CD14-positive monocyte (primary cell): ENCODE data around the gene CHID1. TPM values are rescaled to one million over a fixed set of nuclear protein-coding genes. Genes with fewer than 3 reads are reported as not detected.

Experiments used
- DNase-seq, 3 donors: peaks; one replicate each; pipeline ENCODE4 v3.0.0-alpha.2; 2011 to 2022
- H2AFZ ChIP-seq: 2 replicates; pipeline ENCODE4 v1.6.0; 2012; ENCODE audit warnings: mild to moderate bottlenecking, low read depth, low read length, inconsistent platforms; ENCODE audit not compliant: insufficient read depth, poor library complexity, severe bottlenecking
- H3K27ac ChIP-seq, 2 donors: 1 replicate in 1 of 2; 2 replicates in 1 of 2; pipeline ENCODE4 v1.5.1; 2012 to 2013; ENCODE audit warnings: low read length in 2 of 2, control low read depth in 1 of 2, inconsistent platforms in 1 of 2, low read depth in 1 of 2, mild to moderate bottlenecking in 1 of 2
- H3K27me3 ChIP-seq, 2 donors: one replicate each; pipeline versions ENCODE4 v1.6.0 to v1.6.1; 2011 to 2013; ENCODE audit warnings: low read length in 2 of 2; ENCODE audit not compliant: control insufficient read depth in 2 of 2, insufficient read depth in 2 of 2
- H3K36me3 ChIP-seq, 2 donors: replicated peaks in 1 of 2; 1 replicate in 1 of 2; 2 replicates in 1 of 2; pipeline versions ENCODE4 v1.5.1 to v1.6.1; 2012 to 2013; ENCODE audit warnings: low read length in 2 of 2, control low read depth in 1 of 2, inconsistent platforms in 1 of 2, mild to moderate bottlenecking in 1 of 2; ENCODE audit not compliant: insufficient read depth in 2 of 2, control insufficient read depth in 1 of 2
- H3K4me1 ChIP-seq, 2 donors: 1 replicate in 1 of 2; 2 replicates in 1 of 2; pipeline versions ENCODE4 v1.5.1 to v1.6.1; 2012 to 2013; ENCODE audit warnings: low read length in 2 of 2, control low read depth in 1 of 2, inconsistent platforms in 1 of 2, mild to moderate bottlenecking in 1 of 2, moderate library complexity in 1 of 2; ENCODE audit not compliant: insufficient read depth in 2 of 2, control insufficient read depth in 1 of 2
- H3K4me2 ChIP-seq: replicated peaks from 2 replicates; pipeline ENCODE3; 2012; ENCODE audit warnings: low read length, moderate library complexity, mild to moderate bottlenecking; ENCODE audit not compliant: poor library complexity, severe bottlenecking; ENCODE audit errors: extremely low read depth
- H3K4me3 ChIP-seq, 3 experiments: fragments of 200-600 bp in 1 of 3; sonication (generic) in 1 of 3; replicated peaks in 1 of 3; 1 replicate in 2 of 3; 2 replicates in 1 of 3; pipeline ENCODE4 v1.5.1; 2011 to 2013; ENCODE audit warnings: low read length in 3 of 3, mild to moderate bottlenecking in 3 of 3, control low read depth in 2 of 3, low read depth in 2 of 3, inconsistent platforms in 1 of 3, moderate library complexity in 1 of 3
- H3K79me2 ChIP-seq: 2 replicates; pipeline ENCODE4 v1.6.0; 2012; ENCODE audit warnings: mild to moderate bottlenecking, control low read depth, inconsistent platforms, low read length, moderate library complexity; ENCODE audit not compliant: insufficient read depth
- H3K9ac ChIP-seq: 2 replicates; pipeline ENCODE4 v1.6.0; 2017; ENCODE audit warnings: low read length, mild to moderate bottlenecking; ENCODE audit not compliant: insufficient read depth, poor library complexity, severe bottlenecking
- H3K9me3 ChIP-seq, 2 donors: replicated peaks in 1 of 2; 1 replicate in 1 of 2; 2 replicates in 1 of 2; pipeline versions ENCODE4 v1.5.1 to v1.6.1; 2012 to 2013; ENCODE audit warnings: low read length in 2 of 2, control low read depth in 1 of 2; ENCODE audit not compliant: control insufficient read depth in 1 of 2, insufficient read depth in 1 of 2
- H4K20me1 ChIP-seq: 2 replicates; pipeline ENCODE4 v1.6.0; 2012; ENCODE audit warnings: mild to moderate bottlenecking, low read length, control low read depth, moderate library complexity; ENCODE audit not compliant: insufficient read depth
- H3K27ac Mint-ChIP-seq, 7 donors: one replicate each; pipeline ENCODE4 v1.8.0; 2020; ENCODE audit warnings: mild to moderate bottlenecking in 7 of 7, mixed read lengths in 7 of 7, moderate library complexity in 6 of 7, inconsistent platforms in 2 of 7
- H3K27me3 Mint-ChIP-seq, 3 donors: one replicate each; pipeline ENCODE4 v1.8.0; 2021 to 2022; ENCODE audit warnings: low read depth in 3 of 3, mild to moderate bottlenecking in 3 of 3, mixed read lengths in 3 of 3, moderate library complexity in 3 of 3, inconsistent platforms in 1 of 3
- H3K36me3 Mint-ChIP-seq, 2 donors: one replicate each; pipeline ENCODE4 v1.8.0; 2020; ENCODE audit warnings: mixed read lengths in 2 of 2, inconsistent platforms in 1 of 2, mild to moderate bottlenecking in 1 of 2
- H3K4me1 Mint-ChIP-seq: one replicate; pipeline ENCODE4 v1.8.0; 2020; ENCODE audit warnings: mild to moderate bottlenecking, mixed read lengths
- H3K4me3 Mint-ChIP-seq, 2 donors: one replicate each; pipeline ENCODE4 v1.8.0; 2020; ENCODE audit warnings: mild to moderate bottlenecking in 2 of 2, mixed read lengths in 2 of 2, moderate library complexity in 1 of 2
- H3K9me3 Mint-ChIP-seq, 7 donors: one replicate each; pipeline ENCODE4 v1.8.0; 2020 to 2022; ENCODE audit warnings: mixed read lengths in 7 of 7, mild to moderate bottlenecking in 6 of 7, moderate library complexity in 6 of 7, inconsistent platforms in 2 of 7
- CTCF ChIP-seq: fragments of 200-600 bp; IDR thresholded peaks from one replicate; pipeline ENCODE4 v1.8.0; 2022; ENCODE audit warnings: antibody characterized with exemption, mild to moderate bottlenecking
- WGBS: methylation state at CpG from one replicate; pipeline ENCODE4 v1.1.5; 2013; ENCODE audit warnings: missing lambda C conversion rate; ENCODE audit not compliant: insufficient coverage; 5-methylcytosine and 5-hydroxymethylcytosine counted together
- intact Hi-C, 2 donors: fragments of 100-400 bp; cut with micrococcal nuclease; formaldehyde crosslinking; loops; one replicate each; pipeline versions ENCODE4 v1.15.0 to v1.15.1; 2023
- polyA plus RNA-seq, 3 donors: library from polyadenylated mRNA; depleted of rRNA in 1 of 3; unstranded in 2 of 3; stranded (reverse) in 1 of 3; fragments of 300-500 nt in 2 of 3; fragments of >200 nt in 1 of 3; fragmentation: Illumina TruSeq in 2 of 3; gene quantifications; 1 replicate in 2 of 3; 2 replicates in 1 of 3; pipeline ENCODE4 v1.2.3, GENCODE V29; 2012 to 2021

Gene CHID1
- polyA plus RNA-seq, 3 donors: 23.2 to 45.4 (median 45.0) TPM

- H3K9me3 Mint-ChIP-seq: peaks cover 0 to 2% (median 0%) of the 10 kb centered on the region in 7 donors
- peaks cover 2 to 6% of the 10 kb centered on the region in 2 donors for H3K36me3 Mint-ChIP-seq
- peaks cover 7 to 27% (median 19%) of the 10 kb centered on the region in 3 donors for H3K27me3 Mint-ChIP-seq
- intact Hi-C loops: no loop called here
- no peak overlapping the region for H2AFZ ChIP-seq
- H4K20me1 ChIP-seq: peaks cover 77% of the 10 kb centered on the region
- no peak overlapping the region for H3K4me3 Mint-ChIP-seq
- DNase-seq: no peak
- no peaks in the 10 kb centered on the region for H3K79me2 ChIP-seq
- peaks cover 6% of the 10 kb centered on the region for H3K4me1 Mint-ChIP-seq
- peaks cover 5 to 7% of the 10 kb centered on the region in 2 donors for H3K4me1 ChIP-seq
- no peak overlapping the region for H3K4me2 ChIP-seq
- WGBS: 95% methylated on average over 19 of the region's 27 CpGs
- H3K27ac ChIP-seq: no peak overlapping the region
- peaks cover 2 to 15% of the 10 kb centered on the region in 2 donors for H3K27me3 ChIP-seq
- H3K4me3 ChIP-seq: no peak overlapping the region
- H3K9ac ChIP-seq: no peak overlapping the region
- no peak overlapping the region for H3K27ac Mint-ChIP-seq
- H3K36me3 ChIP-seq: no peaks in the 10 kb centered on the region
- TF ChIP-seq CTCF: no peak
- H3K9me3 ChIP-seq: no peaks in the 10 kb centered on the region
These were observed 56.7 kb downstream of the CHID1 start for GRCh38 chr11:853682-854448.

GRCh38 chr11:852762-853161 is 57.8 kb downstream of the CHID1 start:
- no peak for DNase-seq
- H3K9ac ChIP-seq: no peak overlapping the region
- Mint-ChIP-seq H3K36me3 (peaks cover 2 to 6% of the 10 kb centered on the region in 2 donors), H3K4me1 (peaks cover 11% of the 10 kb centered on the region), H3K9me3 (peaks cover 0 to 3% (median 0%) of the 10 kb centered on the region in 7 donors), H3K4me3 (no peak overlapping the region), H3K27ac (no peak overlapping the region), H3K27me3 (peaks cover 12 to 35% (median 23%) of the 10 kb centered on the region in 3 donors)
- no peak for TF ChIP-seq CTCF
- no peak overlapping the region for H3K27ac ChIP-seq
- H3K4me1 ChIP-seq: peaks cover 12 to 18% of the 10 kb centered on the region in 2 donors
- WGBS: 97% methylated on average over 5 of the region's 15 CpGs
- H3K9me3 ChIP-seq: no peaks in the 10 kb centered on the region
- intact Hi-C loops: no loop called here
- H4K20me1 ChIP-seq: peaks cover 80% of the 10 kb centered on the region
- H2AFZ ChIP-seq: no peak overlapping the region
- H3K4me2 ChIP-seq: no peak overlapping the region
- no peaks in the 10 kb centered on the region for H3K36me3 ChIP-seq
- no peak overlapping the region for H3K4me3 ChIP-seq
- H3K27me3 ChIP-seq: peaks cover 6 to 24% of the 10 kb centered on the region in 2 donors
- H3K79me2 ChIP-seq: no peaks in the 10 kb centered on the region
